Lower leg skin (tissue), 3 donors: ENCODE data around the gene ZBTB20.

Experiments
- POLR2A ChIP-seq, 2 donors: fragments of 450-650 bp; IDR thresholded peaks; one replicate each; pipeline ENCODE4 v1.6.1; 2016 to 2017; ENCODE audit warnings: antibody characterized with exemption in 2 of 2, mild to moderate bottlenecking in 1 of 2, moderate library complexity in 1 of 2
- TF ChIP-seq, protein P1 (sequence below), 3 donors: fragments of 450-650 bp; IDR thresholded peaks; one replicate each; pipeline ENCODE4 v1.5.1; 2016; ENCODE audit warnings: antibody characterized with exemption in 3 of 3, mild to moderate bottlenecking in 3 of 3, moderate library complexity in 2 of 3

DNA sequence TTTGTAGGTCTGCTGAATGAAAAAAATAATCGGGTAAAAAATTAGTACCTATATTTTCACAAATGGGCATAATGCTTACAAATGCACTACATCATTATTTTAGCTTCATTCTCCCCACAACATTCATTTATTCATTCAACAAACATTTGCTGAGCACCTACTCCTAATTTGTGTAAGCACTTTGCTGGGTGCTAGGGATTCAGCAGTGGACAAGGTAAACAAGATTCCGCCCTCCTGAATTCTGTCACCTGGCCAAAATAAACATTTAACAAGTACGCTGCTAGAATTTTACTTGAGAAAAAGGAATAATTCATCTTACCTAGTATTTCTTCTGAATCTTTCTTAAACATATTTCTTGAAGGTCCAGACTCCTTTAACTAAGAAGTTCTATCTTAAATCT lies 781.2 kb downstream of the ZBTB20 start:
- TF ChIP-seq, protein P1, sequence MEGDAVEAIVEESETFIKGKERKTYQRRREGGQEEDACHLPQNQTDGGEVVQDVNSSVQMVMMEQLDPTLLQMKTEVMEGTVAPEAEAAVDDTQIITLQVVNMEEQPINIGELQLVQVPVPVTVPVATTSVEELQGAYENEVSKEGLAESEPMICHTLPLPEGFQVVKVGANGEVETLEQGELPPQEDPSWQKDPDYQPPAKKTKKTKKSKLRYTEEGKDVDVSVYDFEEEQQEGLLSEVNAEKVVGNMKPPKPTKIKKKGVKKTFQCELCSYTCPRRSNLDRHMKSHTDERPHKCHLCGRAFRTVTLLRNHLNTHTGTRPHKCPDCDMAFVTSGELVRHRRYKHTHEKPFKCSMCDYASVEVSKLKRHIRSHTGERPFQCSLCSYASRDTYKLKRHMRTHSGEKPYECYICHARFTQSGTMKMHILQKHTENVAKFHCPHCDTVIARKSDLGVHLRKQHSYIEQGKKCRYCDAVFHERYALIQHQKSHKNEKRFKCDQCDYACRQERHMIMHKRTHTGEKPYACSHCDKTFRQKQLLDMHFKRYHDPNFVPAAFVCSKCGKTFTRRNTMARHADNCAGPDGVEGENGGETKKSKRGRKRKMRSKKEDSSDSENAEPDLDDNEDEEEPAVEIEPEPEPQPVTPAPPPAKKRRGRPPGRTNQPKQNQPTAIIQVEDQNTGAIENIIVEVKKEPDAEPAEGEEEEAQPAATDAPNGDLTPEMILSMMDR (IDR thresholded peaks at IDR 0.05), result no peak
- no peak for TF ChIP-seq POLR2A (IDR thresholded peaks at IDR 0.05)
